CD4-positive, alpha-beta T cell treated with Interleukin-17A for 4 hours (primary cell): ENCODE results near the gene RPL13A.
"Not testable (repeated sequence)": the region's sequence is repeated elsewhere in the genome, so short reads cannot be mapped to it uniquely, and the experiment has no call there.

ENCODE experiments used
- DNase-seq: peaks from one replicate; pipeline ENCODE4 v3.0.0-alpha.2; 2020; ENCODE audit warnings: mixed read lengths

Gene RPL13A

DNA sequence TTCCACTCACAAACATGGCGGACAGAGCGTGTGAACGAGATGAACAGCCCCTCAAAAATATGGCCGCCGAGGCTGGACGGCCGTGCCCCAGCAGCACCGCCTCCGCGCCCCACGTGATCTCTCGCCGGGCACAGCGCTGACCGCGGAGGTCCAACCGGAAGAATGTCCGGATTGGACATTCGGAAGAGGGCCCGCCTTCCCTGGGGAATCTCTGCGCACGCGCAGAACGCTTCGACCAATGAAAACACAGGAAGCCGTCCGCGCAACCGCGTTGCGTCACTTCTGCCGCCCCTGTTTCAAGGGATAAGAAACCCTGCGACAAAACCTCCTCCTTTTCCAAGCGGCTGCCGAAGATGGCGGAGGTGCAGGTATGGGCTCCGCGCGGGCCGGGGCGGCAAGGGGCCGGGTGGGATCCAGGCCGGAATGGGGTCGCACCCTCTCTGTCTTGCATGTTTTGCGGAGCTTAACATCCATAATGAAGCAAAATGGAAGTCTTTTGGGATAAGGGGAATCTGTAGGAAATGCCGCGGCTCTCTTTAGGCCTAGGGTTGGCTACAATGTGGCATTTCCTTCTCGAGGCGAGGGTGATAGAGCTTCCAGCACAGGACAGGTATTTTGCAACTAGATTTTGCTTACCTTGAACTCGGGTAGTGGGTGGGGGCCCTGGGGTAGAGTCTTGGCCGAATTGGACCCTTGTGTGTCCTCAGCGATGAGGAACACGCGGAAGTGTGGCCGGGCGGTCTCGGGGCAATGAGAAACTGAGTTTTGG is at the start of gene RPL13A:
TSS of gene RPL13A (plus strand) at position 332 of the 769 bp plus-strand sequence. CDS start at position 354, 22 bp downstream.
- DNase-seq: peak; percentile 100

- no peak for DNase-seq
These were observed 49.1 kb upstream of the RPL13A start for GRCh38 chr19:49438261-49438660.

DNA sequence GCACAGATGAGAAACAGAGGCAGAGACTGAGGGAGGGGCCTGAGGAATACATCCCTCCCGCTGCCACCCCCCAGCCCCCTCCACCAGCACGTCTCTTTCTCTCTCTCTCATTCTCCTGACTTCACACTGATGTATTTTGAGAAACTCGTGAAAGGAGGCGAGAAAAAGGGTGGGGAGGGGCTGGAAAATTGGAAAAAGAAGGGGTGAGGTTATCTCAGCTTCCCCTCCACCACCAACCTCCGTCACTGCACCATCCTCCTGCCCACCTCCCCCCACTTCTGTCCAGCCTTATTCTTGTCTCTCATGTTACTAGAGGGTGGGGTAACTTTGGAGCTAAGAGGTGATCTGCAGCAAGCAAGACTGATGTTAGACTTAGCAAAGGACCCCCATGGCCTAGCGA is 47.6 kb upstream of the RPL13A start:
- DNase-seq: no peak

DNA sequence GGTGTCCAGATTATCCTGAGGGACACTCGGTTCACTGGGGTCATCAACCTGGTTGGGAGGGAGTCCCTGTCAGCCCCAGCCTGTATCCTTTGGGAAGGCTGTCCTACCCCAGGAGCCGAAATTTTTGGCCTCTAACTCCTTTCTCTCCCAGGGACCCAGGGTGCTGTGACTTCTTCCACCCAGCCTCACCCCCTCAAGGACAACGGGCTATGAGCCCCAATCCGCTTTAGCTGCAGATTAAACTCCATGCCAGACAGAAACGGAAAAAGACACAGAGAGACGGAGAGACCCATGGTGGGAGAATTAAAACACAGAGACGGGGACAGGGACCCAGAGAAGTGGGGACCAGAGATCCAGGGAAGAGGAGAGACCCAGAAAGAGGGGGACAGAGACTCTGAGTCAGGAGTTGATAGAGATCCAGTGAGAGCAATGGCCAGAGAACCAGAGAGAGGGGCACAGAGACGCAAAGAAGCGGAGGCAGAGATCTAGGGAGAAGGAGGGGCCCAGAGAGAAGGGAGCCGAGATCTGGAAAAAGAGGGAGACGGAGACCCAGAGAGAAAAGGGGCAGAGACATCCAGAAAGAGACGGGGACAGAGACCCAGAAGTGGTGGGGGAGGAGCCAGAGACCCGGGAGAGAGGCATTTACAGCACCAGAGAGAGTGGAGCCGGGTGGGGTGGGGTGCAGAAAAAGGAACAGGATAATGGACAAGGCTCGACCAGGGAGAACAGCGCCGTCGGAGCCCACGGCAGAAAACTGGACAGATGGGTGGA is 46.8 kb upstream of the RPL13A start:
- DNase-seq: no peak

DNA sequence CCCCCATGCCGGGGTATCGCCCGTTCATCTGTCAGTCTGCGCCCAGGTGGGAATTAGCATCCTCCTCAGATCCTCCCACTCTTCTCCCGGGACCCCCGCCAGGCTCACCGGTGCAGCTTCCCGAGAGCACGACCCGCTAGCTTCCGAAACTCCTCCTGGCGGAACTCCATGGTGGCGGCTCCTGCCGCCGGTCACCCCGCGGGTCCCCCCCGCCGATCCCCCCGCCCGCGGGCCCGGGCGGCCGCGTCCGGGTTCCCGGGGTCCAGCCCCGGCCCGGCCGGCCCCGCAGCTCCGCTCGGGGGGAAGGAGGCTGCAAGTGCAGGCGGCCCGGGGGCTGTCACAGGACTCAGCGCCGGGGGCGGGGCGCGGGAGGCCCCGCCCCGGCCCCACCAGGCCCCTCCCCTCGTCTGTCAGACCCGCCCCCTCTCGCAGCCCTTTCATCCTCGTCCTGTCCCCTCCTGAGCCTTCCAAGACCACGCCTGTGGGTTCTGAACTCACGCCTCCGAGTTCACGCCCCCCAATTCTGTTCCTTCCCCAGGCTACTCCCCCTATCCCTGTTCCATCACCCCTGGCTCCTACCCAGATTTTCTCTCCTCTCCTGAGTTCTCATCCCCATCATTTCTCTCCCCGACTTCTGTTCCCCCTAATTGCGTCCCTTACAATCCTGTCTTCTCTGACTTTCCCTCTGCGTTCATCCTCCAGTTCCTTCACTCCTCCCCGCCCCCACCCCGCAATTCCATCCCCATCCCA is 46.0 kb upstream of the RPL13A start, which contains the start of gene SLC17A7:
TSS of gene SLC17A7 (minus strand) at position 318 of the 750 bp plus-strand sequence. CDS start at position 170, 148 bp downstream.
- peak; percentile 54 for DNase-seq

DNA sequence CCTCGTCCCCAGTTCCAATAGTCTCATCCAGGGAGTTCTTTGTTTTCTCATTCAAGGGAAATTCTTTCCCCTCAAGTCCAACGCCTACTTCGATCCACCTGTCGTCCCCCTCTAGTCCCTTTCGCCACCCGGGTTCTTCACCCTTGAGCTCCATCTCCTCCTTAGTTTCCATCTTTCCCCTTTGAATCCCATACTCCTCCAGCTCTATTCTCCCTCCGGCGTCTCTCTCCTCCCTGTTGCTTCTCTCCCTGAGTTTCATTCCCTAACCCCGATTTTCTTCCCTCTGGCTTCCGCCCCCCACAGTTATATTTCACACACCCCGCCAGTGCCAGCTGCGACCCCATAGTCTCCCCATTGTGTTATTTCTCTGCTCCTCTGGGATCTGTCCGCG is 45.5 kb upstream of the RPL13A start:
- no peak for DNase-seq

GRCh38 chr19:49442354-49442753 is 45.1 kb upstream of the RPL13A start:
- peak; percentile 25 for DNase-seq

GRCh38 chr19:49442771-49443365 is 44.5 kb upstream of the RPL13A start:
- DNase-seq: peak; percentile 72

GRCh38 chr19:49443366-49444099 is 43.9 kb upstream of the RPL13A start:
- peak; percentile 95 for DNase-seq

DNA sequence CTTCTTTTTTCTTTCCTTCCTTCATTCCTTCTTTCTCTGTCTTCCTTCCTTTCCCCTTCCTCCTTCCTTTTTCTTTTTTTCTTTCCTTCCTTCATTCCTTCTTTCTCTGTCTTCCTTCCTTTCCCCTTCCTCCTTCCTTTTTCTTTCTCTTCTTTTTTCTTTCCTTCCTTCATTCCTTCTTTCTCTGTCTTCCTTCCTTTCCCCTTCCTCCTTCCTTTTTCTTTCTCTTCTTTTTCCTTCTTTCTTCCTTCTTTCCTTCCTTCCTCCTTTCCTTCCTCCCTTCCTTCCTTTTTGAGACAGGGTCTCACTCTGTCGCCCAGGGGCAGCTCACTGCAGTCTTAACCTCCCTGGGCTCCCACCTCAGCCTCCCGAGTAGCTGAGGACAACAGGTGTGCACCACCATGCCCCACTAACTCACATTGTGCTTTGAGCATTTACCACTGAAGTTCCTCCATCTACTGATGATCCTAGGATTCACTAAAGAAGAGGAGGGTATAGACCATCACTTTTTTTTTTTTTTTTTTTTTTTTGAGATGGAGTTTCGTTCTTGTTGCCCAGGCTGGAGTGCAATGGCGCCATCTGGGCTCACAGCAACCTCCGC is 43.2 kb upstream of the RPL13A start:
- DNase-seq: not testable (repeated sequence)

DNA sequence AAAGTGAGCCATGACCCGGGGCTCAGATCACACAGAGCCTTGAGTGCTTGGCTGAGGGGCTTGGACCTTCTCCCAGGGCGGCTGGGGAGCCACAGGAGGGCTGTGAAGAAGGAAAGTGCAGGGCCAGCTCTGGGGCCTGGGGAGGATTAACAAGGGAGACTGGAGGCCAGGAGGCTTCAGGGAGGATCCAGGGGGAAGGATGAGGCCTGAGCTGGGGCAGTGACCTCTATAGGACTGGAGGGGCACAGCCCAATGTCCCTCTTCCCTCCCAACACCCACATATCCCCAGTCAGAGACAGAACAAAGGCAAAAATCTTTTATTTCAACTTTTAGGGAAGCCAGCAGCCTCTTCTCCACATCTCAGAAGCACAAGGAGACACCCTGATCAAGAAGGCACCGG is 41.4 kb upstream of the RPL13A start:
- no peak for DNase-seq

DNA sequence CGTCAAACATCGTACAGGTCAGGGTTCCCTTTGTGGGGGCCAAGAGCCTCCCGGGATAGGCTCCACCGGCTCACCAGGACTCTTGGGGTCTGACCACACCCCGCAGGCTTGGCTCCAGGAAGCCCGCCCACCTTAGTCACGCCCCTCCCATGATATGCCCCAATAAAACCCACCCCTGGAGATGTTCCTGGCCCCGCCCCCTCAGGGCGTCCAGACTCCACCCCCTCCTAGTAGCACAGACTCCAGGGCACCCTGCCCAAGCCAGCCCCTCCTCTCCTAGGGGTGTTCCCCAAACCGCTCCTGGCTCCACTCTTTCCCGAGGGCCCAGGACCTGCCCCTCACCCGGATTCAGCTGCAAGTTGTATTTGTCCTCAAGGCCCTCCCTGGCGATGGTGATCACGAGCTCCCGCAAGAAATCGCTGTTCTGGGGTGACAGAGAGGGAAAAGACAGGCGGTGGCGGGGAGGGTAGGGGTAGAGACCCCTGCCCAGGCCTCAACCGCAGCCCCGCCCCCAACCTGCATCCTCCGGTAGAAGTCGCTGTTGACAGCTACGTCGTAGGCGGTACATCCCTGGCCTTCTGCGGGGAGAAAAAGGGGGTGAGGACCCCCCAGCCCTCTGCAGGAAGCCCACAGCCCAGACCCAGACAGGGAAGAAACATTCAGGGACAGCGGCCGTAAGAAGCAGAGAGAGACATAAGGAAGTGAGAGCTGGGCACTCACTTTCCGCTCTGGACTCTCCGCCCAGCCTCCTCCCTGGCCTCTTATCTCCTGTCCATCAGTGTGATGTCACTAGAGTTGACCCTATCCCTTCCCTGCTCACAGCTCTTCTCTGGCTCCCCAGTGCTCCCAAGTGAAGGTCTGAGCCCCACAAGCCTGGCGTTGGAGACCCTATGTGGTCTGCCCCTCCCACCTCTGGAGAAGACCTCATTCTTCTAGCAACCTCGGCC is 39.6 kb upstream of the RPL13A start:
- peak; percentile 31 for DNase-seq

DNA sequence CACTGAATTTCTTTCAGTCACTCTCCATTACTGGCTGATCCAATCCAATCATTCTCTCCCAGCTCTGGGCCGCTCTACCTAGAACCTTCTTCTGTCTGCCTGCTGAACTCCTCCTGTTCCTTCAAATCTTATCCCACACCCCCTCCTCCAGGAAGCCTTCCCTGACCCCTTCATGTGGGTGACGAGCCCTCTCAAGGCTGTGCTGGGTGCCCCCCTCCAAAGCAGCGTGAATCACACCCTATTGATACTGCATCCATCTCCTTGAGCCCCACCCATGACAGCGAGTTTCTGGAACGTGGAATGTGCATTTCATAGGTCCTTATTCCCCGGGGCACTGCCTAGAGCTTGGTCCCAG is 39.0 kb upstream of the RPL13A start:
- DNase-seq: no peak

DNA sequence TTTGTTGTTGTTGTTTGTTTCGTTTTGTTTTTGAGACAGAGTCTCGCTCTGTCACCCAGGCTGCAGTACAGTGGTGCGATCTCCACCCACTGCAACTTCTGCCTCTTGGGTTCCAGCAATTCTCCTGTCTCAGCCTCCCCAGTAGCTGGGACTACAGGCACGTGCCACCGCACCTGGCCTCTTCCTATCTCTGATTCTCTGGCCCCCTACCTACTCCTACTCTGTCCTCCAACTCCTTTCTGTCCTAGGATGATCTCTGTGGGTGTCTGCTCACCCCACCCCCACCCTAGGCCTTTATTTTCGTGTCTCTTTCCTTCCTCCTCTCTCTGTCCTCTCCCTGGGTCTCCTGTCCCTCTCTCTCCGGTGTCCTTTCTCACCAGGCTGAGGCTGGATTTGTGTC is 37.0 kb upstream of the RPL13A start:
- DNase-seq: no peak

- peak; percentile 96 for DNase-seq
These were observed 35.8 kb upstream of the RPL13A start, which contains the start of gene PIH1D1 for GRCh38 chr19:49451430-49452181. PIH1D1 (minus strand) TSS chr19:49451814; CDS start chr19:49451574, 240 bp downstream.

- peak; percentile 97 for DNase-seq
These were observed 34.2 kb upstream of the RPL13A start, which contains the start of gene ALDH16A1 for GRCh38 chr19:49453013-49453756. ALDH16A1 (plus strand) TSS chr19:49453225; CDS start chr19:49453332, 107 bp downstream.

DNA sequence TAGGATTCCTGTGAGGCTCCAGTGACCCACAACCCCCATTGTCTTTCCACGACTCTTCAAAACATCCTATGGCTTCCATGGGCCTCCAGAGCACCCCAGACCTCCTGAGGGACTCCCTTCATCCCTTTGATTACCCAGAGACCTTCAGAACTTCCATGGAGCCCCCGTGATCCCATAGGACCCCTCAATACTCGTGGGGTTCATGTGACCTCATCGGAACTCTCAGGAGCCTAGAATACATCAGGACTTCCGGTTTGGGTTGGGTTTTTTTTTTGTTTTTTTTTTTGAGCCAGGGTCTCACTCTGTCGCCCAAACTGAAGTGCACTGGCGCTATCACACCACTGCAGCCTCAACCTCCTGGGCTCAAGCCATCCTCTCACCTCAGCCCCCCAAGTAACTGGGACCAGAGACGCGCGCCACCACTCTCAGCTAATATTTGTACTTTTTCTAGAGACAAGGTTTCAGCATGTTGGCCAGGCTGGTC is 33.6 kb upstream of the RPL13A start:
- DNase-seq: no peak

GRCh38 chr19:49455773-49456172 is 31.6 kb upstream of the RPL13A start:
- no peak for DNase-seq

- DNase-seq: no peak
These were observed 31.1 kb upstream of the RPL13A start for GRCh38 chr19:49456326-49456725.
